Adrenal gland (tissue), 5 donors: ENCODE measurements around the gene WFDC8.

ENCODE experiments used
- POLR2A ChIP-seq, 2 donors: fragments of 450-650 bp; IDR thresholded peaks; one replicate each; pipeline ENCODE4 v1.6.1; 2017; ENCODE audit warnings: antibody characterized with exemption in 2 of 2, mild to moderate bottlenecking in 2 of 2, moderate library complexity in 1 of 2
- TF ChIP-seq, protein P1 (sequence below), 6 experiments: fragments of 450-650 bp in 4 of 6; fragments of 200-600 bp in 2 of 6; sonication (generic) in 1 of 6; IDR thresholded peaks; 1 replicate in 5 of 6; 2 replicates in 1 of 6; pipeline versions ENCODE4 v1.5.1 to v1.8.0; 2016 to 2021; ENCODE audit warnings: antibody characterized with exemption in 6 of 6, mild to moderate bottlenecking in 2 of 6, moderate library complexity in 1 of 6
- donor health status: DM: no; HTN: no; CAD: no.

DNA sequence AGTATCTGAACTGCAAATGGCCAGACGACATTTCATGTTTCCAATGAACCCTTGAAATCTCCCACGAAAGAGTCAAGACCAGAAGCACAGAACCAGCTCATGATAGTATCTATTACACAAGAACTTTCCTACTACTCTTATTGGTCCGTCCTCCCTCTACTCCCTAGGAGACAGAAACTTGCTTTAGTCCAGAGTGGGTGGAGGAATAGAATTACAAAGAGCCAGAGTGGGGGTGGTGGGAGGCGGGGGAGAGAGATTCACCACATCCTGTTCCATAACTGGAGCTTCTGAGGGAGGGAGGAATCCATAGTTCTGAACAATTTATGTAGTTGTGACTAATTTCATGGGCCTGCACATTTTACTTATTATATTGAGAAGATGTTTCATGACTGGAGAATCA lies 32.0 kb upstream of the WFDC8 start:
- no peak for TF ChIP-seq POLR2A (IDR thresholded peaks at IDR 0.05)
- TF ChIP-seq, protein P1, sequence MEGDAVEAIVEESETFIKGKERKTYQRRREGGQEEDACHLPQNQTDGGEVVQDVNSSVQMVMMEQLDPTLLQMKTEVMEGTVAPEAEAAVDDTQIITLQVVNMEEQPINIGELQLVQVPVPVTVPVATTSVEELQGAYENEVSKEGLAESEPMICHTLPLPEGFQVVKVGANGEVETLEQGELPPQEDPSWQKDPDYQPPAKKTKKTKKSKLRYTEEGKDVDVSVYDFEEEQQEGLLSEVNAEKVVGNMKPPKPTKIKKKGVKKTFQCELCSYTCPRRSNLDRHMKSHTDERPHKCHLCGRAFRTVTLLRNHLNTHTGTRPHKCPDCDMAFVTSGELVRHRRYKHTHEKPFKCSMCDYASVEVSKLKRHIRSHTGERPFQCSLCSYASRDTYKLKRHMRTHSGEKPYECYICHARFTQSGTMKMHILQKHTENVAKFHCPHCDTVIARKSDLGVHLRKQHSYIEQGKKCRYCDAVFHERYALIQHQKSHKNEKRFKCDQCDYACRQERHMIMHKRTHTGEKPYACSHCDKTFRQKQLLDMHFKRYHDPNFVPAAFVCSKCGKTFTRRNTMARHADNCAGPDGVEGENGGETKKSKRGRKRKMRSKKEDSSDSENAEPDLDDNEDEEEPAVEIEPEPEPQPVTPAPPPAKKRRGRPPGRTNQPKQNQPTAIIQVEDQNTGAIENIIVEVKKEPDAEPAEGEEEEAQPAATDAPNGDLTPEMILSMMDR (IDR thresholded peaks at IDR 0.05): no peak
